Measurements from ENCODE around the gene DCAF4. TPM values are rescaled to one million over a fixed set of nuclear protein-coding genes. Genes with fewer than 3 reads are reported as not detected.

Gene DCAF4
- total RNA-seq, 1 donor from 2014 or later: 6.7 TPM

DNA sequence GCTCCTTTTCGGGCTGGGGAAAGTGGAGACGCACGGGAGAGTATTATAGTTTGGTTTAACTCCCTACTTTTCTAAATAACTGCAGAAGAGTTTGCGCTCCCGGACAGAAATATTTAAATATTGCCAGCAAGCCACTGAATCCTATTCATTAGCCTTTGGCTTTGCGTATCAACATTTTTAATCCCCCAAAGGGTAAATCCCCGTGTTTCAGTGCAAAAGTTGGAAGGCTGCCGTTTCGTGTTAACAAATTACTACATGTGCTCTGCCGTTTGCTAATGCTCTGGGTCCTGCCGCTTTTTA, 32.0 kb upstream of the DCAF4 start:
- DNase-seq (ENCODE audit: low read depth in 2 of 2): no peak

DNA sequence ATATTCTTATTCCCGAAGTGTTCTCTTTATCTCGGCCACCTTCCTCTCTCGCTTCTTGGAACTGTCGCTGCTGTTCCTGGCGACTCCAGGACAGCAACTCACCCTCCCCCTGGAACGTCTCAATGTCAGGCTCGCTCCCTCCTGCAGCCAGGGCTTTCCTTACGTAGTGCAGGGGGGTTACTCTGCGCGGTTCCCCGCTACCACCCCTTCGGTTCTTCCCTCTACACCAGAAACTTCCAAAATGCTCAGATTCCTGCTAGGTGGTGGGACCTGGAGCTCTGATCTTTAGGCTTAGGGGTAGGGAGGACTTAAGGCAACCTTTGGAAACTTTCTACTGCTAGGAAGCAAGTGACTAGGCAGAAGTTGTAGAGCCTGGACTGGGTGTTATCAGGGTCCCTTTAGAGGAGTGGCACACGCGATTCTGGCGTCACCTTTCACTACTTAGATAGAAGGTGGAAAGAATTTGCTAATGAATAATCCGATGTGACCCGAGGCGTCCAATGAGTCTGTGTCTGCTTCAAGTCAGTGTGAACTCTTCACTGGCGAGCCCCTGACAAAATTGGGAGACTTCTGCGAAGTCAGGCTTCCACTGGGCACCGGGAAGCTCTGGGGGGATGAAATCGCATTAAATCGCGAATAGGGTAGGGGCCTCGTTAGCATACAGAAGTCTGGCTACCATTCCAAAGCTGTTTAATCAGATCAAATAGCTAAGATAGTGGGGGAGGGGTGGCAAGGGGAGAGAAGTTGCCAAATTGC, 31.5 kb upstream of the DCAF4 start:
- DNase-seq (ENCODE audit: low read depth in 2 of 2): peak; percentile 2 to 42

DNA sequence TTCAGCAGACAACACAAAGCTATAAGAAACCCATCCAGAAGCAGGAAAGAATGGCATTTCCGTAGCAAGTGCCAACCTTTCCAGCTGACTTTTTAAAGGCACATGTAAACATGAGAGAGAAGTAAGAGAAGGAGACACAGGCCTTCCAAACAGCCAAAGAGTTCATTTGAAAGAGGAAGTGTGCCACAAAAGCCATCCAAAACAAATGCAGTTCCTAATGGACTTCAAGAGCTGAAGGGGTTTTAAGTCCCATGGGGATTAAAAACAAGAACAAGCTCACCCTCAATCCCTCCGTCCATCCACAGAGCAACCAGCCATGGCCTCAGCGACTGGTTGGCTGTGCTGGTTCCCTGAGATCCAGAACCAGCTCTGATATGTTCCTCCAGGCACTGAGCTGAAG, 27.8 kb upstream of the DCAF4 start:
- no peak for DNase-seq (ENCODE audit: low read depth in 2 of 2)

DNA sequence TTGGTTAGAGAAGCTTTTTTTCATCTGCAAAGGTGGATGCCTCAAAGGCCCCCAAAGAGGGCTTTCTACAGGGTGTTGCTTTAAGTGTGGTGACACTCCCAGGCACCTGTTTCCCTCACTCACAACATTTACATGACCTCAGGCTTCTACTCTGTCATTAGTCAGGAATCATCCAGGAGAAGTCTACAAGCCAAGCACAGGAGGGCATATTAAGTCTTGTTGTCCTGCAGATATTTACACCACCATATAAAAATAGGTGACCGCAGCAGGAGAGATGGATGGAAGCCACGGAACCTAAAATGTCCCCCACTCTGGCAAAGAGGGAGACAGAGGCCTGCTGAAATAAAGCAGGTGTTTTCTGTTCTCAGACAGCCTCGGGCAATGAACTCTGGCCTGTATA, 24.9 kb upstream of the DCAF4 start:
- DNase-seq (ENCODE audit: low read depth in 2 of 2): no peak

DNA sequence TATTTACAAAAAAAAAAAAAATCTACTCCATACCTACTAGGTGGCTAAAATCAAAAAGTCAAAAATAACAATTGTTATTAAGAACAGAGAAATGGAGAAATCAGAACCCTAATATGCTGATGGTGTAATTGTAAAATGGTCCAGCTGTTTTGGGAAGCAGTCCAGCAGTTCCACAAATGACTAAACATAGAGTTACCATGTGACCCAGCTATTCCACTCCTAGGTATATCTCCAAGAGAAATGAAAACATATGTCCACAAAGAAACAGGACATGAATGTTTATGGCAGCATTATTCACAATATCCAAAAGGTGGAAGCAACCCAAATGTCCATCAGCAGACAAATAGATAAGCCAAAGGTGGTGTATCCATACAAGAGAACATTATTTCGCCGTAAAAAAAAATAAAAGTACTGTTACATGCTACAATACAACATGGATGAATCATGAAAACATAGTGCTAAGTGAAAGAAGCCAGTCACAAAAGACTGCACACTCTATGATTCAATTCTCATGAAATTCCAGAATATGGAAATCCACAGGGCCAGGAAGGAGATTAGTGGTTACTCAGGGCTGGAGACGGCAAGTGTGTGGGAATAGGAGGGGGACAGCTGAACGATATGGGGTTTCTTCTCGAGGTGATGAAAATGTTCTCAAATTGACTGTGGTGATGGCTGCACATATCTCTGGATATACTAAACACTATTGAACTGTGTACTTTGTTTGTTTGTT, 23.3 kb upstream of the DCAF4 start:
- DNase-seq (ENCODE audit: low read depth in 2 of 2): peak in 1 of 2 donors; percentile 72

DNA sequence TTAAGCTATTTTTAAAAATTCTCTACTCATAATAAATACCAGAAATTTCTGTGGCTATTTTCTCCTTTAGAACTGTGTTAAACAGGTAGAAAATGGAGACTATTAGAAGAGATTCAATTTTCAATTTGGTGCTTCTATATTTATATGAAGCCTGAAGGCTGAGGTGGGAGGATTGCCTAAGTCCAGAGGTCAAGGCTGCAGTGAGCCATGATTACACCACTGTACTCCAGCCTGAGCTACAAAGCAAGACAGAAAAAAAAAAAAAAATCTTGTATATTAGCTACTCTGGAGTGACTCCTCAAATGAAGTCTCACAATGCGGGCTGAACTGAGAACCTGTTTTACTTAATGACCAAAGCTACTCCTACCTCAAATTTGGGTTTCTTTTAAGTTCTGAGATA, 22.5 kb upstream of the DCAF4 start:
- no peak for DNase-seq (ENCODE audit: low read depth in 2 of 2)

DNA sequence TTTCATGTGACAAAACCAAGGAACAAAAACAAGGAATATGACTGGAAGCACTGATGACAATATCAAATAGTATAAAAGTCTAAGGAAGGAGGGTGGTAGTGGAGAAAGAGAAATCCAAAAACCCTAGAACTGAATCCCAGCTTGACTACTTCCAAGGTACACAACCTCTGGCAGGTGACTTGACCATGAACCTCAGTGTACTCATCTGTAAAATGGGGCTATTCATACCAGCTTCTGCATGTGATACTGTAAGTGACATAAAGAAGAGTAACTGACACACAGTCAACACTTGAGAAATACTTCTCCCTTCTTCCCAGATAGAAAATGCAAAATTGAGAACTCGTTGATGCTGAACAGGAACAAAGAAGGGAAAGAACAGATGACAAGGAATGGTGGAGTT, 22.0 kb upstream of the DCAF4 start:
- DNase-seq (ENCODE audit: low read depth in 2 of 2): no peak

DNA sequence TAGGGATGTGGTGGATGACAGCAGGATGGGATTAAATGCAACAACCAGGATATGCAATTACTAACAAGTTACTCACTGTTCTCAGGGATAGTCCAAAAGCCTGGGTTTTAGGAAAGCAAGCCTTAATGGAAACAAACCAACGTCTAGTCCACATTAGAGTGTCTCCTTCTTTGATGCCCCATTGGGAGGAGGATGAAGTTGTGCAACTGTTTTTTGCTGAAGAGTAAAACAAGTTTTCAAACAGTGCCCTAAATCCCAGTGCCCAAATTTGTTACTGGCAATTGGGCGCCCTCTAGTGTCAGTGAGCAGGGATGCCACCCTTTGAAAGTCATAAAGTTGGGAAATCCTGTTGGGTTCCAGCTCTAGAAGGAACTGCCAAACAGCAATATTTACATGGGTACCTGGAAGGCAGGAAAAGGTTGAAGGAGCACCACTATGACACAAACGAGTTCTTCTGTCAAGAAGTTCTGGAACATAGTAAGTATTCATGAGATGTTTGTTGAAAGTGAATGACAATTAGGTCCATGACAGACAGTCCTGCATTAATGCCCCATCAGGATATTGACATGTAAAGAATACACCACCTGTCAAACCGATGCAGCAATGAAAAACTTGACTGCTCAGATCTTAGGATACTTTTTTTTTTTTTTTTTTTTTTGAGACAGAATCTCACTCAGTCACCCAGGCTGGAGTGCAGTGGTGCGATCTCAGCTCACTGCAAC, 21.3 kb upstream of the DCAF4 start:
- DNase-seq (ENCODE audit: low read depth in 2 of 2): peak; percentile 72 to 78

DNA sequence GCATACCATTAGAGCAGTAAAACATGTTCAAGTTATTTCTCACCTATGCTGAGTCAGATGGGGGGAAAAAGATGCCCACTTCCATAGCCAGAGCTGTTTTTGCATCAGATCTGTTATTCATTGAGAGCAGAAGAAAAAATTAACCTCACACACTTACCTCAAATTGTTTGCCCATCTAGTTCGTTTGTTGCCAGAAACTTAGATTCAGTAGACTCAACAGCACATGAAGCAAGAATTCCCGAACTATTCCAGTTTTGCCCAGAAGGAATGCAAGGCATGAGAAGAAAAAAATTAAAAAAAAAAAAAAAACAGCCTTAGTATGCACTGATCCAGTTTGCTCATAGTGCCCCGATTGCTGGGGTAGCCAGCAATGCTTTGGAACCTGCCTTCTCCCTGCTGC, 19.9 kb upstream of the DCAF4 start:
- DNase-seq (ENCODE audit: low read depth in 2 of 2): no peak

DNA sequence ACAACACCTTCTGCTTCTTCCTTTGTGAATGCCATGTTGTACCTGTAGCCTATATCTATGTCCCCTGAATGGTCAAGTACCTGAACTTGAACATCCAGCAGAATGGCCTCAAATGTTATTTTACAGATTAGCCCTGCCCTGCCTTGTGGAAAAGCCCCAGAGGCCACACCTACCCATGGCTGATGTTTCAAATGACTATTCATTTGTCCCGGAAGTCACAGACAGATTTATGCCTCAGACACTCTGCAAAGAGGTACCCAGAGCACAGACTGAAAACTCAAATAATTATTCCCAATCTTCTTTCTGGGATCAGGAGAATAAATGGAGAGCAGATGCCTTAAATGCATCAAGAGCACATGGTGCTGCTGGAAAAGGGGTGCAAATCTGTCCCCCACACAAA, 19.4 kb upstream of the DCAF4 start:
- DNase-seq (ENCODE audit: low read depth in 2 of 2): peak in 1 of 2 donors; percentile 53

DNA sequence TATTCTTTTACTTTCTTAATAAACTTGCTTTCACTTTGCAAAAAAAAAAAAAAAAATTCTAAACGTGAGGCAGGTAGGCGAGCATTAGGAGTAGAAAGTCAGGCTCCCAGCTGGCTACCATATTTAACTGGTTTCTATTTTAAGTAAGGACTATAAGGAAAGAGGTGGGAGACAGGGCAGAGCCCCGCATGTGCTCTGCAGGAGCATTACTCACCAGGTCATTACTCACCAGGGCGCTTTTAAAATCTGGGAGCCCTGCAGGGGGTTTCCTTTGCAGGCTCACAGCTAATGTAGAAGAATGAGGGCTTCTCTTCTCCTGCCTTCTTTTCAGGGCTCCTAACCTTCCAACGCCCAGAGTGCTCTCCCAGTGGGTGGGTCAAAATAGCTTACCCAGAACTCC, 18.4 kb upstream of the DCAF4 start:
- DNase-seq (ENCODE audit: low read depth in 2 of 2): peak in 1 of 2 donors; percentile 58

DNA sequence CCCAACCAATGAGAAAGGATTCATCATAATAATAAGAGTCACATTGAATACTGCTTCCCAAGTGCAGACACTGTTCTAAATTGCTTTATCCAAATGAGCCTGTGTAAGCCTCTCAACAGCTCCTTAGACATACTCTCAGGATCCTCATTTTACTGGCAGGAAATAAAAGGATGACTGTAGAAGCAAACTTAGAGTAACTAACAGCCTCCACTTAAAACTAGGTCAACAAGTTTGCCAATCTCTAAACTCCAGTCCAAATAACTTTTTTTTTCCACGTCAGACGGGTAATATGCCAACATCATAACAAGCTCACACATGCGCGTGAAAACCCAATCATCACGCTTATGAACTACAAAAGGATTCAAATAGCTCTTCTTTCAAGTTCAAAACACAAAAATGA, 17.1 kb upstream of the DCAF4 start:
- no peak for DNase-seq (ENCODE audit: low read depth in 2 of 2)

DNA sequence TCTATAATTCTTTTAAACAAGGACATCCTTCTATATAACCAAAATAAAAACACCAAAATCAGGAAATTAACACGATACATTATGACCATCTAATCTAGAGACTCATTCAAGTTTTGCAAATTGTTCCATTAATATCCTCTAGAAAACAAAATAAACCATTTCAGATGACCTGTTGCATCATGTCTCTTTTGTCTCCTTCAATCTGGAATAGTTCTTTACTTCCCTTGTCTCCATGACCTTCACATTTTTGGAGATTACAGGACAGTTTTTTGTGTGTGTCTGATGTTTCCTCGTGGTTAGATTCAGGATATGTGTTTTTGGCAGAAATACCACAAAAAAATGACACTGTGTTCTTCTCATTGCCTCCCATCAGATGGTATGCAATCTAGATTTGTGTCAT, 12.5 kb upstream of the DCAF4 start:
- no peak for DNase-seq (ENCODE audit: low read depth in 2 of 2)

DNA sequence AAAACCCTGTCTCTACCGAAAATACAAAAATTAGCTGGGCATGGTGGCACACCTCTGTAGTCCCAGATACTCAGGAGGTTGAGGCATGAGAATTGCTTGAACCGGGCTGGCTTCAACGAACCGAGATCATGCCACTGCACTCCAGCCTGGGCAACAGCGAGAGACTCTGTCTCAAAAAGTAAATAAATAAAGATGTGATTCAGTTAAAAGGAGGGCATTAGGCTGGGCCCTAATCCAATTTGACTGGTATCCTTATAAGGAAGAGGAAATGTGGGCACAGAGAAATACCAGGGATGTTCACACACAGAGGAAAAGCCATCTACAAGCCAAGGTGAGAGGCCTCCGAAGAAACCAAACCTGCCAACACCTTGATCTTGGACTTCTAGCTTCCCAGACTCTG, 10.1 kb upstream of the DCAF4 start:
- DNase-seq (ENCODE audit: low read depth in 2 of 2): no peak

DNA sequence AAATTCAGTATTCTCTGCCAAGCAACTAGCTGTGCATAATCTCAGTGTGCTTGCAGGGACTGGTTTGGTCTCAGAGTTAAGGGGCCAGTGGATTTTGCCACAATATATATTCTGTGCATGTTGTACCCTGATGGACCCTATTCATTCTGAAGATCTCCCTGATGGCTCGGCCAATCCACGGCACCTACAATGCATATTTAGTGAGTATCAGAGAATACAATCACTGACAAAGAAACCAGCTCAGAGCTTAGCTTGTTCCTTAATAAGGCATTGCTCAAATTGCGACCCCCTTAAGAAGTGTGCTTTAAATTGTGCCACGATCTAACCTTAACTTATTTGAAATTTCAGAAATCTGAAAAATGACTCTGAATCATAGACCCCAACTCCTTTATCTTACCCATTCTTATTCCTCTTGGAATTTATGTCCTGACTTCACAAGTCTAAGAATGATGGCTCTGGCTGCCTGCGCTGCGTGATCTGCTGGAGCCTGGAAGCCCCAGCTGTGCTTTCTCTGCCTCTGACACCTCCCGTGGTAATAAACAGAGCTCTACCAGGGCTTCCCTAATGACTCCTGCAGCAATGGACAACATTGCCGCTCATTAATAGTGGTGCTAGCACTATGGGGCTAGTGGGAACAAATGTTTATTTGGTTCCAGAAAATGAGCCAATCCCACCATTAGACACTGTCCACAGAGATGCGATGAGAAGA, 9.0 kb upstream of the DCAF4 start:
- DNase-seq (ENCODE audit: low read depth in 2 of 2): no peak

DNA sequence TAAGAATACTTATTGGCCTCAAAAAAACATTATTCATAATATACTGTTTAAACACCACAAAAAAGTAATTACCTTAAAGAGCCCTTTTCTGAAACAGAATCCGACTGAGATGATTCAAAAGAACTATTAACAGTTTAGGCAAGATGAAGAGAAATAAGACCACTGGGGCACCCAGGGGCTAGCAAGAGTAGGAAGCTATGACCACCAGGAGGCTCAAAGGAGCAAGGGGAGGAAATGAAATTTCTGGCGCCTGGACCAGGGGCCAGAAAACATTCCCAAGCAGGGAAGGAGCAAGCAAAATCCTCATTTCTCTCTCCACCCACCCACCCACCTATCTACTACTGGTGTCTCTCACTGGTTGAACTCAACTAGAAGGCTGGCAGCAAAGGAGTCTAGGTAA, 6.3 kb upstream of the DCAF4 start:
- DNase-seq (ENCODE audit: low read depth in 2 of 2): no peak

DNA sequence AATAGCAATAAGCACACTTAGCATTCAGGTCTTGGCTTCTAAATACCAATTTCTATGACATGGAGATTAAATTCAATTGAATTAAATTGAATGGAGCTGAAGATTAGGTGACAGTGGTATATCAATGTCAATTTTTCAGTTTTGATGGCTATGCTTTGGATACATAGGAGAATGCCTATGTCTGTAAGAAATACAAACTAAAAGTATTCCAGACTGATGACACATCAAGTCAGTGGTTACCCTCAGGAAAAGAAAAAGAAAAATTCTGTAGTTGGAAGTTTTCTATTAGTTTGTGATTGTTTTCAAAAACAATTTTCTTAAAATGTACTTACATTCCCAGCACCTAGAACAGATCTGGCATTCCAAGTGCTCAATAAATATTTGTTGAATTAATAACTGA, 4.9 kb upstream of the DCAF4 start:
- no peak for DNase-seq (ENCODE audit: low read depth in 2 of 2)

DNA sequence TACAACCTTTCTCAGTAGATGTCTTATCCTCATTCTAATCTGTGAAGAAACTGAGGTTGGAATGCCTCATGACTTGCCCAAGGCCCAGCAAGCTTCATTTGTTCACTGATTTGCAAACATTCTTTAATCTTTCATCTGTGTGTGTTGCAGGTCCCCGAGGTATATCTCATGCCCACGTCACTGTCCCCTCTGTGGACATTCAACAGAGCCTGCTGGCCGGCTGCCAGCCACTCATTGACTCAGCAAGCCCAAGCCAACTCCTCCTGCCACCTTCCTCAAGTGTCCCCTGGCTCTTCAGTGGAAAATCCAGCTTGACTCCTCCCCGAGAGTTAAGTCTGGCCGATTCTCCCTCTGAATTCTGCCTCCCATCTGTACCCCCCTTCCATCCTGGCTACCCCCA, 1.9 kb upstream of the DCAF4 start:
- DNase-seq (ENCODE audit: low read depth in 2 of 2): no peak

DNA sequence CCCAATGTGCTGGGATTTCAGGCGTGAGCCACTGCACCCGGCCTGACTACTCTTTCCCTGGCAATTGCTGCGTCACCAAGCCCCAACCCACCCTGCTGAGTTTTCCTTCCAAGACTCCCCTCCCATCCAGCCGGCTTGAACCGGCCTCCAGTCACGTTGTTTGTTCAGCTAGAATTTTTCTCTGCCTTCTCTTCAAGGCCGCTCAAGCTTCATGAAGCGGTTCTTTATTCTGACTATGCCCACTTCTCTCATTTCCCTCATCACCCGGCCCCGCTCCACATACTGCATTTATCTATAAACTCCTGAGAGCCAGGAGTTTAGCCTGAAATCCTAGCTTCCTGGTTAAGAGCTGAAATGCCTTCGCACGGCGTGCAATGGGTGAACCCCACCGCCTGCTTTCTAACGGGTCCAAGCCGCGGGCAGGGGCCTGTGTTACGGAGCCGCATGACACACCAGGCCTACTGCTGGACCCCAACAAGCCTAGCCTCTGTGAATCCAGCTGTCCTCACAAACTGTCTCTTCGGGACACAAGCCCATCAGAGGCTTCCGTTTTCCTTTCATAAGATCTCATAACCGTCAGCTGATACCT, 999 bp upstream of the DCAF4 start:
- peak in 1 of 2 donors; percentile 8 for DNase-seq (ENCODE audit: low read depth in 2 of 2)

DNA sequence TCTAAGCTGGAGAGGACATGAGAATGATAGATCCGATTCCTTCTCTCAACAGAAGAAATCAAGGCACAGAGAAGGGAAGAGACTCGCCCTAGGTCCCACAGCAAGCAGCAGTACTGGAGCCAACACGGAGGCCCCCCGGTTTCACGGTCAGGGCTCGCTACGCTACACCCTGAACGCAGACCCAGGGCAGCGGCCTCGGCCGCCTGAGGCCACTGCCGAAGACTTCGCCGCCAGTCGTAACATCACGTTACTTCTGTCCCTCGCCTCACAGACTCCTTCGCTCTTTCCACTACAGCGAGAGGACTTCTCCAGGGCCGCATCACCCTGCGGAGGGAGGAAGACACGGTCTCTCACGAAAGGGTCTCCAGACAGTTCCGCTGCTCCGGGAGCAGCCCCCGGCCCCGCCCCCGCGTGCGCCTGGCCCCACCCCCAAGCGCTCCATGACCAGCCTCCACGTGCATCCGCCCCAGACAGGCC, 411 bp upstream of the DCAF4 start:
- DNase-seq (ENCODE audit: low read depth in 2 of 2): no peak

DNA sequence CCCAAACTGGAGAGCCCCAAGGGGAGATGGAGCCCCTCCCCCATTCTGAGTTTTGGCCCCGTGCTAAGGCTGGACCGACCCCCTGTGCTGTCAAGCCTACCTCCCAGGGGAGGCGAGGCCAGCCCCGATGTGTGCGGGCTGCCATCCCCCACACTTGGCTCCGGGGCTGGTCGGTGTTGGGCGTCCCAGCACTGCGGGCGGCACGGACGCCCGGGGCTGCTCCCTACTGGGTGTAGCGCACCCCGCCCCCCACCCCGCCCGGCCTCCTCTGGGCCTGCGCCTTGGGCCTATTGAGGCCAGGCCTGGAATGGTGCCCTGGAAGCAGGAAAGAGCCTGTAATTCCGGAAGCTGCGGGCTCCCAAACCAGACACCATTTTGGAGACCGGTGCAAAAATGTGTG, 2.6 kb downstream of the DCAF4 start:
- DNase-seq (ENCODE audit: low read depth in 2 of 2): no peak
